PC-9 (cell line): ENCODE measurements around the gene COL16A1. TPM values are rescaled to one million over a fixed set of nuclear protein-coding genes. Genes with fewer than 3 reads are reported as not detected.

Experiments
- BruUV-seq: library from RNA; stranded (reverse); fragments of 400-500 nt; replicated peaks from 2 replicates; lab custom pipeline; 2021; lab: Mats Ljungman, UMichigan
- CTCF ChIA-PET: fragments of 300-600 bp; sonication (Branson Sonifier 250); formaldehyde crosslinking; loops from one replicate; lab custom pipeline; 2022; ENCODE audit warnings: antibody characterized with exemption; lab: Charles Lee
- POLR2A ChIA-PET: fragments of 300-600 bp; sonication (Branson Sonifier 250); formaldehyde crosslinking; loops from one replicate; lab custom pipeline; 2022; ENCODE audit warnings: antibody characterized with exemption; ENCODE audit not compliant: unreplicated experiment; lab: Charles Lee
- DNase-seq, 2 experiments: peaks; one replicate each; pipeline versions ENCODE4 v3.0.0 to v3.0.0-alpha.2; 2015 to 2022; ENCODE audit warnings: mixed read lengths in 1 of 2
- H2AFZ ChIP-seq: fragments of 200-600 bp; sonication (generic); 2 replicates; pipeline ENCODE4 v1.8.1; 2017; ENCODE audit warnings: antibody characterized with exemption
- H3F3A ChIP-seq: fragments of 200-600 bp; sonication (generic); 2 replicates; pipeline ENCODE4 v1.8.1; 2017; ENCODE audit warnings: antibody characterized with exemption, mild to moderate bottlenecking, low read depth; ENCODE audit not compliant: insufficient read depth
- H3K27ac ChIP-seq: fragments of 200-600 bp; sonication (generic); 2 replicates; pipeline ENCODE4 v1.6.1; 2016; ENCODE audit warnings: mixed run types
- H3K27me3 ChIP-seq: fragments of 200-600 bp; sonication (generic); 2 replicates; pipeline ENCODE4 v1.6.1; 2016; ENCODE audit warnings: low read depth, mixed run types; ENCODE audit not compliant: insufficient read depth
- H3K36me3 ChIP-seq: fragments of 200-600 bp; sonication (generic); 2 replicates; pipeline ENCODE4 v1.6.1; 2016; ENCODE audit warnings: low read depth, mixed run types
- H3K4me1 ChIP-seq: fragments of 200-600 bp; sonication (generic); replicated peaks from 2 replicates; pipeline ENCODE4 v1.6.1; 2016; ENCODE audit warnings: mixed run types; ENCODE audit not compliant: insufficient read depth
- H3K4me2 ChIP-seq: fragments of 200-600 bp; sonication (generic); 2 replicates; pipeline ENCODE4 v1.6.1; 2017; ENCODE audit warnings: mixed run types
- H3K4me3 ChIP-seq: fragments of 200-600 bp; sonication (generic); 2 replicates; pipeline ENCODE4 v1.6.1; 2016; ENCODE audit warnings: mixed run types
- H3K79me2 ChIP-seq: fragments of 200-600 bp; sonication (generic); 2 replicates; pipeline ENCODE4 v1.6.1; 2017; ENCODE audit warnings: low read depth, mixed run types
- H3K9me2 ChIP-seq: fragments of 200-600 bp; sonication (generic); 2 replicates; pipeline ENCODE4 v1.8.1; 2017; ENCODE audit warnings: mild to moderate bottlenecking; ENCODE audit not compliant: insufficient read depth
- H3K9me3 ChIP-seq: fragments of 200-600 bp; sonication (generic); 2 replicates; pipeline ENCODE4 v1.8.1; 2016; ENCODE audit warnings: low read depth; ENCODE audit not compliant: insufficient read depth
- H4K20me1 ChIP-seq: fragments of 200-600 bp; sonication (generic); 2 replicates; pipeline ENCODE4 v1.8.1; 2017; ENCODE audit not compliant: insufficient read depth
- EZH2 ChIP-seq: fragments of 200-600 bp; sonication (generic); IDR thresholded peaks from 2 replicates; pipeline ENCODE4 v1.8.0; 2017; ENCODE audit warnings: antibody characterized with exemption, low read depth
- intact Hi-C: fragments of 100-400 bp; cut with micrococcal nuclease; formaldehyde crosslinking; loops from one replicate; pipeline ENCODE4 v1.10.0; 2022; ENCODE audit not compliant: unreplicated experiment
- total RNA-seq: library from RNA; stranded (reverse); gene quantifications from 2 replicates; pipeline ENCODE4 v1.2.3, GENCODE V29; 2021
- TF ChIP-seq, protein P1 (sequence below): fragments of 200-600 bp; sonication (generic); conservative IDR thresholded peaks from 2 replicates; pipeline ENCODE4 v1.6.1; 2017; ENCODE audit warnings: mixed run types, antibody characterized with exemption, mild to moderate bottlenecking, moderate library complexity

Gene COL16A1
- total RNA-seq, 1 experiment from 2014 or later = 4.8 TPM

DNA sequence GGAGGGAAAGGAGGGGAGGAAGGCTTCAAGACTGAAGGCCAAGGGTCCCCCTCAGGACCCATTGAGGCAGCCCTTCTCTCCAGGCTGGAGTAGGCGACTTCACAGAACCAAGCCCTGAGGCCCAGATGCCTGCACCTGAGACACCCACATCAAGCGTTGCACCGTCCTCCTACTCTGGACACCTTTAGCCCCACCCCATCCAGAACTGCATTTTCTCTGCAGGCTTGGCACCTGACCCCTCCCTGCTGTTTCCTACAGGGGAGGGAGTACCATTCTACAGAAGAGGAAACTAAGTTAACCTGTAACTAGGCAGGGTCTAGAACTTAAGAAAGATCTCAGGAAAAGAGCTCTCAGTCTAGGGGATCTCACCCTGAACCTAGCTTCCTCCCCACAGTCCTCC lies 71.2 kb downstream of the COL16A1 start:
- no peak overlapping the region for H3K27ac ChIP-seq
- intact Hi-C loops = no loop called here
- ChIA-PET POLR2A (no interaction called here), CTCF (no interaction called here)
- H3F3A ChIP-seq = no peaks in the 10 kb centered on the region; the same call in 1 of the 2 replicates
- H3K4me2 ChIP-seq = no peak overlapping the region
- H3K9me3 ChIP-seq = no peaks in the 10 kb centered on the region
- H3K27me3 ChIP-seq = no peaks in the 10 kb centered on the region
- DNase-seq = no peak
- no TSS peak for BruUV-seq
- H3K36me3 ChIP-seq = peaks cover 64% of the 10 kb centered on the region
- no peak overlapping the region for H2AFZ ChIP-seq
- no peak for TF ChIP-seq EZH2
- TF ChIP-seq, protein P1, sequence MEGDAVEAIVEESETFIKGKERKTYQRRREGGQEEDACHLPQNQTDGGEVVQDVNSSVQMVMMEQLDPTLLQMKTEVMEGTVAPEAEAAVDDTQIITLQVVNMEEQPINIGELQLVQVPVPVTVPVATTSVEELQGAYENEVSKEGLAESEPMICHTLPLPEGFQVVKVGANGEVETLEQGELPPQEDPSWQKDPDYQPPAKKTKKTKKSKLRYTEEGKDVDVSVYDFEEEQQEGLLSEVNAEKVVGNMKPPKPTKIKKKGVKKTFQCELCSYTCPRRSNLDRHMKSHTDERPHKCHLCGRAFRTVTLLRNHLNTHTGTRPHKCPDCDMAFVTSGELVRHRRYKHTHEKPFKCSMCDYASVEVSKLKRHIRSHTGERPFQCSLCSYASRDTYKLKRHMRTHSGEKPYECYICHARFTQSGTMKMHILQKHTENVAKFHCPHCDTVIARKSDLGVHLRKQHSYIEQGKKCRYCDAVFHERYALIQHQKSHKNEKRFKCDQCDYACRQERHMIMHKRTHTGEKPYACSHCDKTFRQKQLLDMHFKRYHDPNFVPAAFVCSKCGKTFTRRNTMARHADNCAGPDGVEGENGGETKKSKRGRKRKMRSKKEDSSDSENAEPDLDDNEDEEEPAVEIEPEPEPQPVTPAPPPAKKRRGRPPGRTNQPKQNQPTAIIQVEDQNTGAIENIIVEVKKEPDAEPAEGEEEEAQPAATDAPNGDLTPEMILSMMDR = no peak
- no peaks in the 10 kb centered on the region for H3K4me1 ChIP-seq
- H3K4me3 ChIP-seq = no peak overlapping the region
- H3K9me2 ChIP-seq = no peaks in the 10 kb centered on the region
- H3K79me2 ChIP-seq = peaks cover 24% of the 10 kb centered on the region
- H4K20me1 ChIP-seq = peaks cover 32% of the 10 kb centered on the region; the same call in 1 of the 2 replicates

DNA sequence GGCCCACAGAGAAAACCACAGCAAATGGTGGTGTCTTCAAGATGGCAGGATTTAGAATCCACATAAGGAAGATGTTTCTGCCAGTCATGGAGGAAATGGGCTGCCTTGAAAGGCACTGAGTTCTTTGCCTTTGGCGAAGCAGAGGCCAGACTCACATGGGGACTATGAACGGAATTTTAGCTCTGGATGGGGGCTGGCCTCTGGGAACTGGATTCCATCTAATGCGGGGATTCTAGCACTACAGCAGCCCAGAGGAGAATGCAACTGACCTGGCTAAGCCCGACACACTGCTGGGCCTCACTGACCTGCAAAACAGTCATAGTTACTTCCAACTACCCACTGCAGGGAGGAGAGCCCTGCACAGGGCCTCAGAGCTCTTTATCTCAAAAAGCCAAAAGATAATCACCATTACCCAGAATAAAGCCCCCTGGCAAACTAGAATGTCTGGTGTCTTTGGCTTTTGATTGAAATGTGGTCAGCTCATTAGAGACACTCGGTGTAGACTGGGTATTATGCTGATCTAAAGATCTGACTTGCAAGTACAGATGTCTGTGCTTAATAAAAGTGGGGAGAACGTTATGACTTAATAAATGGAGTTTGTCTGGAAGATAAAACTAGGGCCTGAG lies 74.8 kb downstream of the COL16A1 start:
- peaks cover 48% of the 10 kb centered on the region for H3K36me3 ChIP-seq
- no peak overlapping the region for H3K4me2 ChIP-seq
- H4K20me1 ChIP-seq = peaks cover 3% of the 10 kb centered on the region; the same call in 1 of the 2 replicates
- H3K9me3 ChIP-seq = no peaks in the 10 kb centered on the region
- DNase-seq = no peak
- no peaks in the 10 kb centered on the region for H3K4me1 ChIP-seq
- H3K9me2 ChIP-seq = no peaks in the 10 kb centered on the region
- TF ChIP-seq, protein P1 = no peak
- TF ChIP-seq EZH2 = no peak
- ChIA-PET CTCF (interaction anchor here (0.6 kb wide), 1 partner anchor 66 kb away, joined by 3 read pairs; no protein-coding TSS in a partner anchor), POLR2A (no interaction called here)
- H3K4me3 ChIP-seq = no peak overlapping the region
- H3F3A ChIP-seq = peaks cover 6% of the 10 kb centered on the region; the same call in 1 of the 2 replicates
- no TSS peak for BruUV-seq
- intact Hi-C loops = no loop called here
- no peaks in the 10 kb centered on the region for H3K79me2 ChIP-seq
- H3K27me3 ChIP-seq = no peaks in the 10 kb centered on the region
- no peak overlapping the region for H3K27ac ChIP-seq
- no peak overlapping the region for H2AFZ ChIP-seq

DNA sequence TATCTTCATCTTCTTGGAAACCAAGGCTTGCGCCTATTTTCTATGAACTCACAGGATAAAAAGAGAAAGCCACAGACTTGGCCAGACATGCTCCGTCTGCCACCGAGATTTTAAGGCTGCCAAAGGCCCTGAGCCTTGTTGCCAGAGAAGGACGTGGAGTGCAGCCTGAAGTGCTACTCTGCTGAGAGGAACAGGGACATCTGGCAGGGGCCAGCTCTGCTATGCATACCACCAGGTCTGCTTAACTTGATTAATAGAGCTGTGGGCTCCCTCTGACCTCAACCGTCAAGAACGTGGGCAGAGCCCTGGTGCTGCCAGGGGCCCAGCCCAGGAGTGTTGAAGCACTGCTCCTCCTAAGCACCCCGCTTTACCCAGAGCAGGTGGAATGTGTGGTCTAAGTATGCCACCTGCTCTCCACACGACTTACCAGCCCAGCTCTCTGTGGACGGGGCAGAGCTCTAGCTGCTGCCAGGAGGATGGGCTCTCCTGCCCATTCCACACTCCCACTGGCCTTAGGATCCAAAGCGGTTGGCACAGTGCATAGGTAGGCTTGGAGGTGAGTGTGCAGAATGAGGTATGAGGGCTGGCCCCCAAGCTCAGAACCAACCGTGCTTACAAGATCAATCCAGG lies 75.8 kb downstream of the COL16A1 start:
- H3K9me2 ChIP-seq = no peaks in the 10 kb centered on the region
- H3K9me3 ChIP-seq = no peaks in the 10 kb centered on the region
- no peak for DNase-seq
- H2AFZ ChIP-seq = no peak overlapping the region
- peaks cover 6% of the 10 kb centered on the region; the same call in 1 of the 2 replicates for H3F3A ChIP-seq
- no peak for TF ChIP-seq EZH2
- TF ChIP-seq, protein P1 = no peak
- H3K27ac ChIP-seq = no peak overlapping the region
- ChIA-PET POLR2A (no interaction called here), CTCF (no interaction called here)
- H4K20me1 ChIP-seq = no peaks in the 10 kb centered on the region; the same call in 1 of the 2 replicates
- H3K4me3 ChIP-seq = no peak overlapping the region
- no peaks in the 10 kb centered on the region for H3K27me3 ChIP-seq
- peaks cover 41% of the 10 kb centered on the region for H3K36me3 ChIP-seq
- H3K79me2 ChIP-seq = no peaks in the 10 kb centered on the region
- no TSS peak for BruUV-seq
- intact Hi-C loops = no loop called here
- no peaks in the 10 kb centered on the region for H3K4me1 ChIP-seq
- H3K4me2 ChIP-seq = no peak overlapping the region
